Measurements from ENCODE around the gene ITSN2. TPM values are rescaled to one million over a fixed set of nuclear protein-coding genes. Genes with fewer than 3 reads are reported as not detected.

ITSN2 gene
- total RNA-seq, 4 donors from 2014 or later: 57.9 to 79.7 (median 63.4) TPM

DNA sequence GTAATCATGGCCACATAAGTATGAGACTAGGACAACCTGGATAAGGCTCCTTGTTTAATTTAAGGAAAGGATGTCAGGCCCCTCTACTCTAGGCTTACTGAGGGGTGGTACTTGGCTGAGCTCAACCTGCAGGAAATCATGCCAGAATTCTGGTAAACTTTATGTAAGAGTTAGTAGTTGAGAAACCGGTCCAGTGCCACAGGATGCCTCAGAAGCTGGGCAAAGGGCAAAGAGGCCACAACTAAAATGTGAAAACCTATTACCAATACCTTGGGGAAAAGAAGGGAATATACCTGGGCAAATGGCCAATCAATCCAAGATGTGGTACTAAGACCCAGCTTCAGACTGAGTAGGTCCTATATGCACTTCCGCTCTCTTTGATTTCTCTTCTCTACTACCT, 86.7 kb downstream of the ITSN2 start:
- no peak for ATAC-seq

DNA sequence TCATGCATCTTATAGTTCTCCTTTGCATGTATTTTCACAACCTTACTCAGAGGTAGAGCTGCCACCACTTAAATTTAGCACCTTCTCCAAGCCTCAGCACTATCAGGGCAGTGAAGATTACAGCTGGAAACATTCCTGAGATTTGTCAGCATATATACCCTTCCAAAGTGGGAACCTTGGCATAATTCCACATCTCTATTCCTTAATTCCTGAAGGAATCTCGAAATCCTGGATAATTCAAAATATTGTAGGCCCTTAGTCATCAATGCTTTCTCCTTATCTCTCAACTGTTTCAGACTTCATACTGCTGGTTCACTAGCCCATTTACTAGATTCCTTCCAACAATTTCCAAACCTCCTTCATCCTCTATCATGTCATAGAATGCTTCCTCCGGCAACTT, 87.4 kb downstream of the ITSN2 start:
- H3K27ac ChIP-seq: no peak overlapping the region
- peaks cover 2 to 76% of the 10 kb centered on the region in 2 donors for H3K36me3 ChIP-seq

More for the DNA sequence above, 86.7 kb downstream of the ITSN2 start:
- H3K27me3 ChIP-seq: no peaks in the 10 kb centered on the region
- H3K4me1 ChIP-seq: peaks cover 0 to 13% (median 0%) of the 10 kb centered on the region in 3 donors
- no peak for TF ChIP-seq EP300 (IDR thresholded peaks at IDR 0.05)
- TF ChIP-seq, protein P1, sequence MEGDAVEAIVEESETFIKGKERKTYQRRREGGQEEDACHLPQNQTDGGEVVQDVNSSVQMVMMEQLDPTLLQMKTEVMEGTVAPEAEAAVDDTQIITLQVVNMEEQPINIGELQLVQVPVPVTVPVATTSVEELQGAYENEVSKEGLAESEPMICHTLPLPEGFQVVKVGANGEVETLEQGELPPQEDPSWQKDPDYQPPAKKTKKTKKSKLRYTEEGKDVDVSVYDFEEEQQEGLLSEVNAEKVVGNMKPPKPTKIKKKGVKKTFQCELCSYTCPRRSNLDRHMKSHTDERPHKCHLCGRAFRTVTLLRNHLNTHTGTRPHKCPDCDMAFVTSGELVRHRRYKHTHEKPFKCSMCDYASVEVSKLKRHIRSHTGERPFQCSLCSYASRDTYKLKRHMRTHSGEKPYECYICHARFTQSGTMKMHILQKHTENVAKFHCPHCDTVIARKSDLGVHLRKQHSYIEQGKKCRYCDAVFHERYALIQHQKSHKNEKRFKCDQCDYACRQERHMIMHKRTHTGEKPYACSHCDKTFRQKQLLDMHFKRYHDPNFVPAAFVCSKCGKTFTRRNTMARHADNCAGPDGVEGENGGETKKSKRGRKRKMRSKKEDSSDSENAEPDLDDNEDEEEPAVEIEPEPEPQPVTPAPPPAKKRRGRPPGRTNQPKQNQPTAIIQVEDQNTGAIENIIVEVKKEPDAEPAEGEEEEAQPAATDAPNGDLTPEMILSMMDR (IDR thresholded peaks at IDR 0.05): no peak
- no peak for TF ChIP-seq POLR2AphosphoS5 (IDR thresholded peaks at IDR 0.05)
- no peak for TF ChIP-seq POLR2A (IDR thresholded peaks at IDR 0.05)
- no peak overlapping the region for H3K4me3 ChIP-seq
- WGBS, 2 donors (ENCODE audit: low coverage in 1 of 2): 83 to 93% methylated on average over 2 of the region's 2 CpGs
- no peak overlapping the region for H3K27ac ChIP-seq
- no peaks in the 10 kb centered on the region for H3K9me3 ChIP-seq
- H3K36me3 ChIP-seq: peaks cover 2 to 70% of the 10 kb centered on the region in 2 donors

DNA sequence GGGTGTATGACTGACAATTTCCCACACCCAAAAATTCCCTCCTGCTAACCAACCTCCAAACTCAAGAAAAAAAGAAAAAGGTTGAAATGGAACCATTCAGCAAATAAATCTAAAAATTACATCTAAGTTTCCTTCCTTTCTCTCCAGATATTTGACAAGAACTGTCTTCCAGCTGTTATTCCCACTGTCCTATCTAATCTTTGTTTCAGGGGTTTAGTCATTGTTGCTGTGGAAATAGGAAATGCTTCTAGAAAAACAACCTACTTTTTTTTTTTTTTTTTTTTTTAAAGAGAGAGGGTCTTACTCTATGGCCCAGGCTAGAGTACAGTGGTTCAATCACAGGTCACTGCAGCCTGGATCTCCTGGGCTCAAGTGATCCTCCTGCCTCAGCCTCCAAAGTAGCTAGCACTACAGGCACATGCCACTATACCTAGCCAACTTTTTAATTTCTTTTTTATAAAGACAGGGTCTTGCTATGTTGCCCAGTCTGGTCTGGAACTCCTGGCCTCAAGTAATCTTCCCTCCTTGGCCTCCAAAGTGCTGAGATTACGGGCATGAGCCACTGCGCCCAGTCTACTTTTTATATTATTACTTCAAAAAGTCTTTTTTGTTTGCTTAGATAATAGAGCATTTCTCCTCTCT, 88.1 kb downstream of the ITSN2 start:
- H3K4me3 ChIP-seq: no peak overlapping the region
- TF ChIP-seq EP300 (IDR thresholded peaks at IDR 0.05): no peak
- no peak for TF ChIP-seq POLR2A (IDR thresholded peaks at IDR 0.05)
- TF ChIP-seq, protein P1 (IDR thresholded peaks at IDR 0.05): no peak
- TF ChIP-seq POLR2AphosphoS5 (IDR thresholded peaks at IDR 0.05): no peak
- no peaks in the 10 kb centered on the region for H3K9me3 ChIP-seq
- H3K27ac ChIP-seq: no peak overlapping the region
- H3K36me3 ChIP-seq: peaks cover 2 to 83% of the 10 kb centered on the region in 2 donors
- ATAC-seq: no peak
- peaks cover 0 to 12% (median 0%) of the 10 kb centered on the region in 3 donors for H3K4me1 ChIP-seq
- 100% methylated on average over 2 of the region's 2 CpGs; no CpG with 5 or more reads in 1 of the 2 donors for WGBS, 2 donors (ENCODE audit: low coverage in 1 of 2)
- no peaks in the 10 kb centered on the region for H3K27me3 ChIP-seq

More for the DNA sequence above, 87.4 kb downstream of the ITSN2 start:
- H3K9me3 ChIP-seq: no peaks in the 10 kb centered on the region
- no peak for TF ChIP-seq POLR2AphosphoS5 (IDR thresholded peaks at IDR 0.05)
- TF ChIP-seq, protein P1 (IDR thresholded peaks at IDR 0.05): no peak
- peaks cover 0 to 13% (median 0%) of the 10 kb centered on the region in 3 donors for H3K4me1 ChIP-seq
- no peaks in the 10 kb centered on the region for H3K27me3 ChIP-seq
- 71 to 78% methylated on average over 2 of the region's 2 CpGs for WGBS, 2 donors (ENCODE audit: low coverage in 1 of 2)
- no peak overlapping the region for H3K4me3 ChIP-seq
- ATAC-seq: no peak

DNA sequence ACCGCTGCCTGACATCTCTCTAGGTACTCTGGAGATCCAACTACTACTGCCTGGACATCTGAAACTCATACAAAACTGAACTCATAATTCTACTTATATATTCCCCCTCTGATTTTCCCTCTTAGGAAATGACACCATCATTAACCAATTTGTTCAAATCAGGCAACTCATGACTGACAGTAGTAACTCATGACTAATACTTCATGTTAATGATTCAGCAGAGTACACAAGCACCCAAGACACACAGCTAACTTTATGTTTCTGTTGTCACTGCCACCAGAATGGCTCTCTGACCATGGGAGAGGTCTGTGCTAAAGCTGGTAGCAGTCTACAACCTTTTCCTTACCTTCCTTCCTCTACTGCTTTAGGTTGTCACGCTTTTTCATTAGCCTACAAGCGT, 91.1 kb downstream of the ITSN2 start:
- TF ChIP-seq POLR2A (IDR thresholded peaks at IDR 0.05): no peak
- no peak for TF ChIP-seq EP300 (IDR thresholded peaks at IDR 0.05)
- TF ChIP-seq, protein P1 (IDR thresholded peaks at IDR 0.05): no peak
- TF ChIP-seq POLR2AphosphoS5 (IDR thresholded peaks at IDR 0.05): no peak
- no peak for ATAC-seq
- WGBS, 2 donors (ENCODE audit: low coverage in 1 of 2): 84 to 98% methylated on average over 3 of the region's 3 CpGs
- H3K9me3 ChIP-seq: no peaks in the 10 kb centered on the region
- no peaks in the 10 kb centered on the region for H3K27me3 ChIP-seq
- H3K27ac ChIP-seq: no peak overlapping the region
- H3K36me3 ChIP-seq: peaks cover 0 to 98% of the 10 kb centered on the region in 2 donors
- no peak overlapping the region for H3K4me3 ChIP-seq
- no peaks in the 10 kb centered on the region for H3K4me1 ChIP-seq

DNA sequence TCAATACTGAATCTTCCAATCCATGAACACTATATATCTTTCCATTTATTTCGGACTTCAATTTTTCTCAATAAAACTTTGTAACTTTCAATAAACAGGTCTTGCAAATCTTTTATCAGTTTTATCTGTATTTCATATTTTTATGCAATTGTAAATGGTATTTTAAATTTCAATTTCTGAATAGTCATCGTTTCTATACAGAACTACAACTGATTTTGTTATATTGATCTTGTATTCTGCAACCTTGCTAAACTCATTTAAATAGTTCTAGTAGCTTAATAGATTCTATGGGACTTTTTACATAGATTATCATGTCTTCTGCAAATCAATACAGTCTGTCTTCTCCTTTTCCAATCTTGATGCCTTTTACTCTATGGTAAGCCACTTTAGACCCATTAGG, 95.1 kb downstream of the ITSN2 start:
- peaks cover 0 to 79% of the 10 kb centered on the region in 2 donors for H3K36me3 ChIP-seq
- H3K27me3 ChIP-seq: no peaks in the 10 kb centered on the region
- H3K27ac ChIP-seq: no peak overlapping the region
- H3K9me3 ChIP-seq: no peaks in the 10 kb centered on the region
- H3K4me1 ChIP-seq: peaks cover 0 to 7% (median 0%) of the 10 kb centered on the region in 3 donors
- WGBS, 2 donors (ENCODE audit: low coverage in 1 of 2): 88 to 90% methylated on average over 2 of the region's 2 CpGs
- H3K4me3 ChIP-seq: no peak overlapping the region
- no peak for ATAC-seq
- TF ChIP-seq POLR2A (IDR thresholded peaks at IDR 0.05) (no peak), EP300 (IDR thresholded peaks at IDR 0.05) (no peak), POLR2AphosphoS5 (IDR thresholded peaks at IDR 0.05) (no peak)
- TF ChIP-seq, protein P1 (IDR thresholded peaks at IDR 0.05): no peak
